ENCODE results near the gene LATS2. TPM values are rescaled to one million over a fixed set of nuclear protein-coding genes. Genes with fewer than 3 reads are reported as not detected.
A peak's percentile ranks its signal among the peaks of the same experiment; 100 is the strongest.

LATS2 gene
- total RNA-seq, 1 donor from 2014 or later = 25.8 TPM

GRCh38 chr13:21055016-21055415 is 6.4 kb downstream of the LATS2 start:
- H3K4me1 ChIP-seq = peaks cover 79% of the 10 kb centered on the region
- no peaks in the 10 kb centered on the region for H3K36me3 ChIP-seq
- no peak overlapping the region for H3K27ac ChIP-seq
- no peak overlapping the region for H3K4me3 ChIP-seq
- no peak for DNase-seq (ENCODE audit: extremely low spot score in 2 of 2)
- intact Hi-C loops (cut with DNase I) = no loop called here
- TF ChIP-seq CTCF (IDR thresholded peaks at IDR 0.05) = no peak
- no peak for TF ChIP-seq POLR2AphosphoS5 (IDR thresholded peaks at IDR 0.05; ENCODE audit: insufficient read depth in 1 of 2, low read depth in 1 of 2)
- TF ChIP-seq POLR2A (IDR thresholded peaks at IDR 0.05) = no peak
- no peaks in the 10 kb centered on the region for H3K9me3 ChIP-seq
- no peaks in the 10 kb centered on the region for H3K27me3 ChIP-seq

GRCh38 chr13:21054313-21054712 is 7.1 kb downstream of the LATS2 start:
- Histone ChIP-seq H3K36me3 (no peaks in the 10 kb centered on the region), H3K27me3 (no peaks in the 10 kb centered on the region), H3K27ac (no peak overlapping the region), H3K4me1 (peaks cover 78% of the 10 kb centered on the region), H3K9me3 (no peaks in the 10 kb centered on the region), H3K4me3 (no peak overlapping the region)
- no peak for TF ChIP-seq POLR2A (IDR thresholded peaks at IDR 0.05)
- no peak for TF ChIP-seq CTCF (IDR thresholded peaks at IDR 0.05)
- no peak for TF ChIP-seq POLR2AphosphoS5 (IDR thresholded peaks at IDR 0.05; ENCODE audit: insufficient read depth in 1 of 2, low read depth in 1 of 2)
- DNase-seq (ENCODE audit: extremely low spot score in 2 of 2) = peak in 1 of 2 donors; percentile 25
- intact Hi-C loops (cut with DNase I) = no loop called here

GRCh38 chr13:21053231-21053630 is 8.2 kb downstream of the LATS2 start:
- H3K4me3 ChIP-seq = no peak overlapping the region
- TF ChIP-seq POLR2AphosphoS5 (IDR thresholded peaks at IDR 0.05; ENCODE audit: insufficient read depth in 1 of 2, low read depth in 1 of 2) (no peak), CTCF (IDR thresholded peaks at IDR 0.05) (no peak), POLR2A (IDR thresholded peaks at IDR 0.05) (no peak)
- H3K4me1 ChIP-seq = peaks cover 75% of the 10 kb centered on the region
- no peaks in the 10 kb centered on the region for H3K36me3 ChIP-seq
- no peaks in the 10 kb centered on the region for H3K9me3 ChIP-seq
- peak in 1 of 2 donors; percentile 84 for DNase-seq (ENCODE audit: extremely low spot score in 2 of 2)
- no peaks in the 10 kb centered on the region for H3K27me3 ChIP-seq
- no peak overlapping the region for H3K27ac ChIP-seq
- intact Hi-C loops (cut with DNase I) = no loop called here

- H3K4me1 ChIP-seq = peaks cover 75% of the 10 kb centered on the region
- DNase-seq (ENCODE audit: extremely low spot score in 2 of 2) = peak in 1 of 2 donors; percentile 32
These were observed 9.7 kb downstream of the LATS2 start for GRCh38 chr13:21051675-21052074.

More at GRCh38 chr13:21051675-21052074, 9.7 kb downstream of the LATS2 start:
- Histone ChIP-seq H3K36me3 (no peaks in the 10 kb centered on the region), H3K9me3 (no peaks in the 10 kb centered on the region), H3K27ac (no peak overlapping the region), H3K4me3 (no peak overlapping the region), H3K27me3 (no peaks in the 10 kb centered on the region)
- intact Hi-C loops (cut with DNase I) = no loop called here
- TF ChIP-seq POLR2A (IDR thresholded peaks at IDR 0.05) (no peak), POLR2AphosphoS5 (IDR thresholded peaks at IDR 0.05; ENCODE audit: insufficient read depth in 1 of 2, low read depth in 1 of 2) (no peak), CTCF (IDR thresholded peaks at IDR 0.05) (no peak)
